H1 (cell line): ENCODE data around the gene CAP2.

Source experiments
- ASH2L ChIP-seq: fragments of 200-600, 300-600 bp; sonication (generic); IDR thresholded peaks from one replicate; pipeline ENCODE4 v1.7.1; 2017; ENCODE audit warnings: low read length
- BCL11A ChIP-seq, 2 experiments: IDR thresholded peaks; one replicate each; pipeline ENCODE4 v1.6.1; 2011; ENCODE audit warnings: low read depth in 2 of 2, low read length in 2 of 2, mild to moderate bottlenecking in 2 of 2
- CEBPB ChIP-seq: IDR thresholded peaks from 2 replicates; pipeline ENCODE4 v1.6.1; 2012; ENCODE audit warnings: low read depth, low read length
- CHD2 ChIP-seq: IDR thresholded peaks from 2 replicates; pipeline ENCODE4 v1.6.1; 2012; ENCODE audit warnings: low read length, improper control_type of control experiment
- CTCF ChIP-seq, 3 experiments: IDR thresholded peaks; 1 replicate in 2 of 3; 2 replicates in 1 of 3; pipeline versions ENCODE4 v1.5.1 to v1.6.1; 2011; ENCODE audit warnings: low read length in 3 of 3, mild to moderate bottlenecking in 3 of 3, inconsistent platforms in 2 of 3, low read depth in 1 of 3, moderate library complexity in 1 of 3; ENCODE audit not compliant: insufficient read depth in 1 of 3; ENCODE audit errors: control extremely low read depth in 1 of 3
- GTF2F1 ChIP-seq: IDR thresholded peaks from 2 replicates; pipeline ENCODE4 v1.6.1; 2012; ENCODE audit warnings: low read depth, low read length, improper control_type of control experiment, borderline replicate concordance
- POLR2A ChIP-seq, 2 experiments: IDR thresholded peaks; 1 replicate in 1 of 2; 2 replicates in 1 of 2; pipeline ENCODE4 v1.6.1; 2011; ENCODE audit warnings: low read depth in 2 of 2, low read length in 2 of 2, mild to moderate bottlenecking in 2 of 2; ENCODE audit errors: control extremely low read depth in 1 of 2
- RFX5 ChIP-seq: IDR thresholded peaks from 2 replicates; pipeline ENCODE4 v1.6.1; 2011; ENCODE audit warnings: low read depth, low read length, improper control_type of control experiment, borderline replicate concordance
- SP1 ChIP-seq: IDR thresholded peaks from 2 replicates; pipeline ENCODE4 v1.6.1; 2011; ENCODE audit warnings: low read depth, low read length
- SRF ChIP-seq: IDR thresholded peaks from 2 replicates; pipeline ENCODE4 v1.6.1; 2011; ENCODE audit warnings: mild to moderate bottlenecking, low read depth, low read length, moderate library complexity
- TBP ChIP-seq: IDR thresholded peaks from 2 replicates; pipeline ENCODE4 v1.6.1; 2011; ENCODE audit warnings: low read depth, low read length, improper control_type of control experiment

GRCh38 chr6:17427062-17427461, 33.7 kb downstream of the CAP2 start:
- TF ChIP-seq CTCF (IDR thresholded peaks at IDR 0.05; ENCODE audit: control extremely low read depth in 1 of 3, insufficient read depth in 1 of 3, low read depth in 1 of 3, low read length in 3 of 3) (no peak), TBP (no peak), POLR2A (IDR thresholded peaks at IDR 0.05; ENCODE audit: control extremely low read depth in 1 of 2, low read depth in 2 of 2, low read length in 2 of 2) (no peak), SRF (no peak), BCL11A (IDR thresholded peaks at IDR 0.05; ENCODE audit: low read depth in 2 of 2, low read length in 2 of 2) (no peak), RFX5 (no peak), SP1 (no peak), CEBPB (no peak), CHD2 (no peak), GTF2F1 (no peak), ASH2L (no peak)
